GM12878 (cell line): Measurements from ENCODE around the gene SSB. TPM values are rescaled to one million over a fixed set of nuclear protein-coding genes. Genes with fewer than 3 reads are reported as not detected.
A peak's percentile ranks its signal among the peaks of the same experiment; 100 is the strongest.

Experiments
- ATAC-seq: fragments of 200-7000 bp; cut with Tn5 transposase; 3 replicates; pipeline ENCODE4 v1.9.1; 2020; ENCODE audit warnings: mild to moderate bottlenecking, moderate library complexity
- BruUV-seq: library from RNA; stranded (reverse); fragments of 400-500 nt; replicated peaks from 2 replicates; lab custom pipeline; 2021; lab: Mats Ljungman, UMichigan
- CTCF ChIA-PET: fragments of 300-600 bp; sonication (Branson Sonifier 250); formaldehyde crosslinking; extraction: SDS; loops from one replicate; lab custom pipeline; 2021; ENCODE audit warnings: inconsistent platforms; lab: Yijun Ruan, JAX
- POLR2A ChIA-PET: fragments of 350-600 bp; formaldehyde crosslinking; extraction: SDS; loops from one replicate; lab custom pipeline; 2021; ENCODE audit warnings: inconsistent platforms; lab: Charles Lee
- RAD21 ChIA-PET: fragments of 300-600 bp; sonication (Branson Sonifier 250); formaldehyde crosslinking; loops from one replicate; lab custom pipeline; 2023; ENCODE audit warnings: antibody characterized with exemption; ENCODE audit not compliant: unreplicated experiment; lab: Charles Lee
- SMC1A ChIA-PET: fragments of 300-600 bp; sonication (Branson Sonifier 250); formaldehyde crosslinking; loops from one replicate; lab custom pipeline; 2023; ENCODE audit not compliant: unreplicated experiment, uncharacterized antibody; lab: Charles Lee
- DNase-seq: peaks from one replicate; pipeline ENCODE4 v3.0.0-alpha.2; 2011; ENCODE audit warnings: low read depth, low spot score
- FAIRE-seq: peaks from 3 replicates; lab custom pipeline; 2011; peaks lifted over from hg19 to GRCh38; lab: Jason Lieb, UNC
- H2AFZ ChIP-seq: 2 replicates; pipeline ENCODE4 v1.6.0; 2011; ENCODE audit warnings: low read depth, low read length, control low read depth; ENCODE audit not compliant: control insufficient read depth
- H3K27ac ChIP-seq: 2 replicates; pipeline ENCODE4 v1.5.1; 2011; ENCODE audit warnings: control low read depth; ENCODE audit not compliant: control insufficient read depth, insufficient read depth
- H3K27me3 ChIP-seq, 2 experiments: replicated peaks in 1 of 2; 2 replicates each; pipeline versions ENCODE4 v1.6.0 to v1.6.1; 2011; ENCODE audit warnings: low read length in 1 of 2; ENCODE audit not compliant: control insufficient read depth in 2 of 2, insufficient read depth in 2 of 2
- H3K36me3 ChIP-seq, 2 experiments: 2 replicates each; pipeline ENCODE4 v1.5.1; 2011; ENCODE audit warnings: low read length in 1 of 2; ENCODE audit not compliant: control insufficient read depth in 2 of 2, insufficient read depth in 2 of 2
- H3K4me1 ChIP-seq: 2 replicates; pipeline ENCODE4 v1.6.1; 2011; ENCODE audit warnings: mild to moderate bottlenecking, low read length, moderate library complexity, mixed read lengths; ENCODE audit not compliant: control insufficient read depth, insufficient read depth
- H3K4me2 ChIP-seq: 2 replicates; pipeline ENCODE4 v1.6.0; 2011; ENCODE audit warnings: control low read depth; ENCODE audit not compliant: control insufficient read depth, insufficient read depth
- H3K4me3 ChIP-seq: fragments of 200-600 bp; sonication (generic); 2 replicates; pipeline ENCODE4 v1.5.1; 2016
- H3K79me2 ChIP-seq: 2 replicates; pipeline ENCODE4 v1.6.0; 2011; ENCODE audit warnings: low read length; ENCODE audit not compliant: control insufficient read depth, insufficient read depth
- H3K9ac ChIP-seq: 2 replicates; pipeline ENCODE4 v1.8.0; 2011; ENCODE audit warnings: low read length, control low read depth, mixed read lengths; ENCODE audit not compliant: control insufficient read depth, insufficient read depth
- H3K9me3 ChIP-seq: replicated peaks from 3 replicates; pipeline ENCODE4 v1.5.1; 2011; ENCODE audit warnings: mild to moderate bottlenecking, low read length; ENCODE audit not compliant: control insufficient read depth, insufficient read depth
- H4K20me1 ChIP-seq: 2 replicates; pipeline ENCODE4 v1.6.0; 2011; ENCODE audit not compliant: control insufficient read depth, insufficient read depth
- BHLHE40 ChIP-seq, 2 experiments: fragments of 450-650 bp in 1 of 2; IDR thresholded peaks; 2 replicates each; pipeline ENCODE4 v1.6.1; 2011 to 2017; ENCODE audit warnings: low read depth in 2 of 2, borderline replicate concordance in 1 of 2, improper control_type of control experiment in 1 of 2, low read length in 1 of 2, mild to moderate bottlenecking in 1 of 2
- BMI1 ChIP-seq: fragments of 450-650 bp; IDR thresholded peaks from 2 replicates; pipeline ENCODE4 v1.6.1; 2016; ENCODE audit warnings: mild to moderate bottlenecking, moderate library complexity, borderline replicate concordance
- ESRRA ChIP-seq: IDR thresholded peaks from 2 replicates; pipeline ENCODE4 v1.6.1; 2012; ENCODE audit warnings: mild to moderate bottlenecking, low read length, improper control_type of control experiment
- IKZF1 ChIP-seq: fragments of 450-650 bp; conservative IDR thresholded peaks from 2 replicates; pipeline ENCODE4 v1.6.1; 2017; ENCODE audit warnings: antibody characterized with exemption, mild to moderate bottlenecking
- IKZF2 ChIP-seq, 2 experiments: fragments of 450-650 bp; IDR thresholded peaks; 2 replicates each; pipeline ENCODE4 v1.6.1; 2017; ENCODE audit warnings: mild to moderate bottlenecking in 2 of 2, moderate library complexity in 2 of 2
- MTA2 ChIP-seq: fragments of 450-650 bp; IDR thresholded peaks from 2 replicates; pipeline ENCODE4 v1.6.1; 2016; ENCODE audit warnings: low read depth, mild to moderate bottlenecking, moderate library complexity
- NR2F1 ChIP-seq: fragments of 450-650 bp; conservative IDR thresholded peaks from 2 replicates; pipeline ENCODE4 v1.6.1; 2017; ENCODE audit warnings: mild to moderate bottlenecking
- RUNX3 ChIP-seq: IDR thresholded peaks from 2 replicates; pipeline ENCODE4 v1.6.1; 2012; ENCODE audit warnings: low read length, inconsistent platforms
- SMC3 ChIP-seq: IDR thresholded peaks from 2 replicates; pipeline ENCODE4 v1.6.1; 2011; ENCODE audit warnings: low read length, improper control_type of control experiment, borderline replicate concordance
- STAT3 ChIP-seq: IDR thresholded peaks from 2 replicates; pipeline ENCODE4 v1.6.1; 2011; ENCODE audit warnings: low read depth, low read length, improper control_type of control experiment
- WGBS: methylation state at CpG from one replicate; pipeline ENCODE4 v1.1.6; 2016; ENCODE audit warnings: low lambda C conversion rate; ENCODE audit not compliant: insufficient replicate concordance, insufficient coverage; ENCODE audit errors: missing lambda C conversion rate; 5-methylcytosine and 5-hydroxymethylcytosine counted together
- in situ Hi-C: fragments of 300-500 bp; cut with MboI; formaldehyde crosslinking; loops from 9 replicates; pipeline ENCODE4 v1.14.3; 2018; ENCODE audit warnings: mixed read lengths
- intact Hi-C: fragments of 100-400 bp; cut with micrococcal nuclease; formaldehyde crosslinking; loops from one replicate; pipeline ENCODE4 v1.14.2; 2022; ENCODE audit not compliant: unreplicated experiment
- polyA plus RNA-seq, 11 experiments: library from polyadenylated mRNA; depleted of rRNA in 4 of 11; unstranded in 6 of 11; stranded (reverse) in 5 of 11; fragments of >200 nt; fragmentation: Nextera tagmentation in 4 of 11; fragmentation: Illumina TruSeq in 1 of 11; extraction: Ambion mirVana in 4 of 11; extraction: Trizol in 1 of 11; gene quantifications; 1 replicate in 1 of 11; 2 replicates in 10 of 11; pipeline versions ENCODE4 v1.2.1 to v1.2.3, GENCODE V29; 2011 to 2016; ENCODE audit warnings: inconsistent platforms in 2 of 11, missing spikeins in 2 of 11, low read depth in 1 of 11
- total RNA-seq, 4 experiments: library from RNA; depleted of rRNA in 3 of 4; stranded (reverse); fragments of >200 nt in 3 of 4; fragmentation: Illumina TruSeq in 1 of 4; extraction: Trizol in 1 of 4; gene quantifications; 2 replicates each; pipeline versions ENCODE4 v1.2.1 to v1.2.3, GENCODE V29; 2013 to 2021
- TF ChIP-seq, protein P1 (sequence below): fragments of 450-650 bp; IDR thresholded peaks from 2 replicates; pipeline ENCODE4 v1.6.1; 2017; ENCODE audit warnings: low read depth, mild to moderate bottlenecking, moderate library complexity
- TF ChIP-seq, protein P2 (sequence below): fragments of 450-650 bp; IDR thresholded peaks from 2 replicates; pipeline ENCODE4 v1.6.1; 2016; ENCODE audit warnings: mild to moderate bottlenecking

Gene SSB
- total and polyA plus RNA-seq, 10 of the 15 experiments (the other 5 are each of a cell fraction or from before 2014, with no cell fraction given): 103 to 313 (median 200) TPM

DNA sequence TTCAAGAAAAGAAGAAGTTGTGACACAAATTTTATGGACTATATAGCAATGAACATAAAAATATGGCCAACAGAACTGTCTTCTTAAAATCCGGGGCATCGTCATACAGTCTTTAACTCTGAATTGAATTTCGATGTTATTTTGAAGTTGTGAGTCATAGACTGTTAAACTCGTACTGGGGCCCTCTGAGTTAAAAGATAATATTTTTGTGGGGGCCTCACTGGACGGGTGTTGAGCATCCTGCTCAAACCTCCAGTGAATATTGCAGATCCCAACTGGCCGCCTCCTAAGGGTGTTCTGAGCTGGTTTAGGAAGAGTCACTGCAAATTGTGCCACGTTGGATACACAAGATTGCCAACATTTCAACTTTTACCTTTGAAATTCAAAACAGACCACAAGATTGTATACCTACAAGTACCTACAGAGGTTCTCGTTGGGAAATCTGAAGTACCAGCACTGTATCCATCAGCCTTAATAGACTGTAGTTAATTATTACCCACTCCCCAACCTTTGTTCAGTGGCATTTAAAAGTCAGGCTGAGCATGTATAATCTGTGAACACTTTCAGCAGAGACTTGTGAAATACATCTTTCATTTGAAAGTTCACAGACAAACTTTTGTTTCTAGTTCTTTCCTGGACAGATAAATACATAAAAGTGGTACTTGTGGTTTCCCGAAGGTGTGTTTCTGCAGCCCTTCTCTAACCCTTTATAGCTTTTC, 37.3 kb upstream of the SSB start:
- ChIA-PET SMC1A (interaction anchor here (1.2 to 1.4 kb wide), 2 partner anchors 19 to 63 kb away, joined by 4 to 5 read pairs; no protein-coding TSS in a partner anchor), POLR2A (interaction anchor here (1.1 kb wide), 1 partner anchor 10 kb away, joined by 3 read pairs; no protein-coding TSS in a partner anchor), CTCF (no interaction called here), RAD21 (interaction anchor here (1.1 to 2.0 kb wide), 2 partner anchors 16 to 28 kb away, joined by 3 to 5 read pairs; no protein-coding TSS in a partner anchor)
- peaks cover 4% of the 10 kb centered on the region for H3K4me1 ChIP-seq
- no peak overlapping the region for H3K27ac ChIP-seq
- H3K36me3 ChIP-seq: no peaks in the 10 kb centered on the region
- ATAC-seq (peak; percentile 68), FAIRE-seq (no peak), DNase-seq (peak; percentile 32)
- in situ Hi-C loops: no loop called here
- TF ChIP-seq, protein P1, sequence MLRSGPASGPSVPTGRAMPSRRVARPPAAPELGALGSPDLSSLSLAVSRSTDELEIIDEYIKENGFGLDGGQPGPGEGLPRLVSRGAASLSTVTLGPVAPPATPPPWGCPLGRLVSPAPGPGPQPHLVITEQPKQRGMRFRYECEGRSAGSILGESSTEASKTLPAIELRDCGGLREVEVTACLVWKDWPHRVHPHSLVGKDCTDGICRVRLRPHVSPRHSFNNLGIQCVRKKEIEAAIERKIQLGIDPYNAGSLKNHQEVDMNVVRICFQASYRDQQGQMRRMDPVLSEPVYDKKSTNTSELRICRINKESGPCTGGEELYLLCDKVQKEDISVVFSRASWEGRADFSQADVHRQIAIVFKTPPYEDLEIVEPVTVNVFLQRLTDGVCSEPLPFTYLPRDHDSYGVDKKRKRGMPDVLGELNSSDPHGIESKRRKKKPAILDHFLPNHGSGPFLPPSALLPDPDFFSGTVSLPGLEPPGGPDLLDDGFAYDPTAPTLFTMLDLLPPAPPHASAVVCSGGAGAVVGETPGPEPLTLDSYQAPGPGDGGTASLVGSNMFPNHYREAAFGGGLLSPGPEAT: peak; percentile 48; the same call in 1 of the 2 replicates
- TF ChIP-seq ESRRA (no peak), BMI1 (0 out of 2 replicates have a peak, but pooled peaks have one; percentile 17), STAT3 (no peak), BHLHE40 (IDR thresholded peaks at IDR 0.05; ENCODE audit: borderline replicate concordance in 1 of 2, low read depth in 2 of 2, low read length in 1 of 2) (peak in 1 of 2 experiments; percentile 23; a peak in 1 of 4 replicates), MTA2 (peak; percentile 69; the same call in 1 of the 2 replicates), IKZF2 (IDR thresholded peaks at IDR 0.05) (peak in 1 of 2 experiments; percentile 72), SMC3 (no peak), RUNX3 (peak; percentile 52; the same call in 1 of the 2 replicates), NR2F1 (peak; percentile 26; the same call in 1 of the 2 replicates), IKZF1 (peak; percentile 71; the same call in 1 of the 2 replicates)
- TF ChIP-seq, protein P2, sequence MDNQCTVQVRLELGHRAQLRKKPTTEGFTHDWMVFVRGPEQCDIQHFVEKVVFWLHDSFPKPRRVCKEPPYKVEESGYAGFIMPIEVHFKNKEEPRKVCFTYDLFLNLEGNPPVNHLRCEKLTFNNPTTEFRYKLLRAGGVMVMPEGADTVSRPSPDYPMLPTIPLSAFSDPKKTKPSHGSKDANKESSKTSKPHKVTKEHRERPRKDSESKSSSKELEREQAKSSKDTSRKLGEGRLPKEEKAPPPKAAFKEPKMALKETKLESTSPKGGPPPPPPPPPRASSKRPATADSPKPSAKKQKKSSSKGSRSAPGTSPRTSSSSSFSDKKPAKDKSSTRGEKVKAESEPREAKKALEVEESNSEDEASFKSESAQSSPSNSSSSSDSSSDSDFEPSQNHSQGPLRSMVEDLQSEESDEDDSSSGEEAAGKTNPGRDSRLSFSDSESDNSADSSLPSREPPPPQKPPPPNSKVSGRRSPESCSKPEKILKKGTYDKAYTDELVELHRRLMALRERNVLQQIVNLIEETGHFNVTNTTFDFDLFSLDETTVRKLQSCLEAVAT: 0 out of 2 replicates have a peak, but pooled peaks have one; percentile 22
- H3K79me2 ChIP-seq: no peaks in the 10 kb centered on the region
- H4K20me1 ChIP-seq: no peaks in the 10 kb centered on the region
- no peak overlapping the region for H2AFZ ChIP-seq
- intact Hi-C loops: no loop called here
- WGBS: 83% methylated on average over 9 of the region's 9 CpGs
- H3K4me3 ChIP-seq: no peak overlapping the region
- no peaks in the 10 kb centered on the region for H3K9me3 ChIP-seq
- BruUV-seq: no TSS peak
- H3K4me2 ChIP-seq: 0 out of 2 replicates have a peak overlapping the region, but pooled peaks have one; percentile 7
- H3K27me3 ChIP-seq: no peaks in the 10 kb centered on the region
- no peak overlapping the region for H3K9ac ChIP-seq
